Measurements from ENCODE around the gene GPBP1. TPM values are rescaled to one million over a fixed set of nuclear protein-coding genes. Genes with fewer than 3 reads are reported as not detected.

Gene GPBP1
- total and polyA plus RNA-seq, 2 donors (not counting 3 experiments of a cell fraction or from before 2014, with no cell fraction given) = 11.7 to 57.4 TPM

GRCh38 chr5:57232293-57233033 lies 58.6 kb downstream of the GPBP1 start:
- DNase-seq (ENCODE audit: low read depth, low spot score) = no peak

GRCh38 chr5:57243286-57244137 lies 69.7 kb downstream of the GPBP1 start:
- ChIA-PET CTCF (no interaction called here), POLR2A (no interaction called here)
- intact Hi-C loops (cut with micrococcal nuclease) (no loop called here), dilution Hi-C loops (cut with MboI; ENCODE audit: extremely low pct_ligation_motif_present, low sequenced_read_pairs) (no loop called here)
- FAIRE-seq (no peak), DNase-seq (ENCODE audit: low read depth, low spot score) (no peak)
- no peaks in the 10 kb centered on the region for H3K4me1 ChIP-seq (ENCODE audit: control insufficient read depth, extremely low read depth, insufficient read depth, low read length)
- H3K36me3 ChIP-seq (ENCODE audit: control insufficient read depth in 2 of 2, extremely low read depth in 1 of 2, insufficient read depth in 2 of 2, low read length in 2 of 2) = peaks cover 2 to 3% of the 10 kb centered on the region in 2 experiments
- no peak overlapping the region for H3K4me2 ChIP-seq (ENCODE audit: insufficient read depth, low read length)
- H3K9me1 ChIP-seq (replicated peaks; ENCODE audit: control insufficient read depth, extremely low read depth, insufficient read depth, low read length) = no peaks in the 10 kb centered on the region
- BruUV-seq (replicated peaks) = no TSS peak
- H4K20me1 ChIP-seq (replicated peaks; ENCODE audit: control insufficient read depth, extremely low read depth, insufficient read depth, low read length) = no peaks in the 10 kb centered on the region
- H3K9ac ChIP-seq (replicated peaks; ENCODE audit: extremely low read depth, insufficient read depth, low read length) = no peak overlapping the region
- TF ChIP-seq EZH2 (IDR thresholded peaks at IDR 0.05; ENCODE audit: borderline replicate concordance, low read depth, low read length, severe bottlenecking) (no peak), POLR2A (IDR thresholded peaks at IDR 0.05; ENCODE audit: low read depth, low read length) (no peak), JUN (IDR thresholded peaks at IDR 0.05; ENCODE audit: borderline replicate concordance, insufficient read depth, insufficient read length, low read depth) (no peak), CTCF (IDR thresholded peaks at IDR 0.05; ENCODE audit: extremely low read depth in 1 of 2, insufficient read depth in 1 of 2, low read depth in 1 of 2, low read length in 2 of 2) (no peak), GATA2 (IDR thresholded peaks at IDR 0.05; ENCODE audit: insufficient read depth, insufficient read length, low read depth, low read length) (no peak), POLR2AphosphoS5 (IDR thresholded peaks at IDR 0.05; ENCODE audit: insufficient read depth, low read depth, low read length) (no peak), MAX (IDR thresholded peaks at IDR 0.05; ENCODE audit: insufficient read depth, insufficient read length) (no peak), MYC (IDR thresholded peaks at IDR 0.05; ENCODE audit: low read depth, low read length) (no peak), FOS (IDR thresholded peaks at IDR 0.05; ENCODE audit: borderline replicate concordance, insufficient read depth, low read length) (no peak)
- no peak overlapping the region for H3K27ac ChIP-seq (ENCODE audit: insufficient read depth, low read depth, low read length)
- no peak overlapping the region for H2AFZ ChIP-seq (ENCODE audit: low read depth, low read length)
- H3K9me3 ChIP-seq (replicated peaks; ENCODE audit: control insufficient read depth, insufficient read depth, low read length) = no peaks in the 10 kb centered on the region
- no peaks in the 10 kb centered on the region for H3K27me3 ChIP-seq (ENCODE audit: control insufficient read depth in 2 of 2, insufficient read depth in 2 of 2, low read length in 2 of 2)
- H3K79me2 ChIP-seq (ENCODE audit: control insufficient read depth, insufficient read depth, low read length) = no peaks in the 10 kb centered on the region
- H3K4me3 ChIP-seq (replicated peaks in 1 of 3; ENCODE audit: insufficient read depth in 1 of 3, low read depth in 1 of 3, low read length in 3 of 3) = no peak overlapping the region

More at GRCh38 chr5:57232293-57233033, 58.6 kb downstream of the GPBP1 start:
- H3K4me2 ChIP-seq (ENCODE audit: insufficient read depth, low read length) = no peak overlapping the region
- H3K9me1 ChIP-seq (replicated peaks; ENCODE audit: control insufficient read depth, extremely low read depth, insufficient read depth, low read length) = no peaks in the 10 kb centered on the region
- H4K20me1 ChIP-seq (replicated peaks; ENCODE audit: control insufficient read depth, extremely low read depth, insufficient read depth, low read length) = no peaks in the 10 kb centered on the region
- no peak overlapping the region for H3K4me3 ChIP-seq (replicated peaks in 1 of 3; ENCODE audit: insufficient read depth in 1 of 3, low read depth in 1 of 3, low read length in 3 of 3)
- intact Hi-C loops (cut with micrococcal nuclease) = no loop called here
- dilution Hi-C loops (cut with MboI; ENCODE audit: extremely low pct_ligation_motif_present, low sequenced_read_pairs) = no loop called here
- no TSS peak for BruUV-seq (replicated peaks)
- no peak overlapping the region for H3K9ac ChIP-seq (replicated peaks; ENCODE audit: extremely low read depth, insufficient read depth, low read length)
- H2AFZ ChIP-seq (ENCODE audit: low read depth, low read length) = no peak overlapping the region
- POLR2A ChIA-PET = interaction anchor here (0.6 kb wide), 1 partner anchor 22 kb away, joined by 6 read pairs; no protein-coding TSS in a partner anchor
- H3K4me1 ChIP-seq (ENCODE audit: control insufficient read depth, extremely low read depth, insufficient read depth, low read length) = peaks cover 10% of the 10 kb centered on the region
- peaks cover 3 to 5% of the 10 kb centered on the region in 2 experiments for H3K36me3 ChIP-seq (ENCODE audit: control insufficient read depth in 2 of 2, extremely low read depth in 1 of 2, insufficient read depth in 2 of 2, low read length in 2 of 2)
- CTCF ChIA-PET = interaction anchor here (1.1 to 1.7 kb wide), 3 partner anchors 13 to 95 kb away, joined by 4 to 11 read pairs (median 4); no protein-coding TSS in a partner anchor
- no peaks in the 10 kb centered on the region for H3K9me3 ChIP-seq (replicated peaks; ENCODE audit: control insufficient read depth, insufficient read depth, low read length)
- peaks cover 41% of the 10 kb centered on the region for H3K79me2 ChIP-seq (ENCODE audit: control insufficient read depth, insufficient read depth, low read length)
- no peak for TF ChIP-seq POLR2AphosphoS5 (IDR thresholded peaks at IDR 0.05; ENCODE audit: insufficient read depth, low read depth, low read length)
- no peak for TF ChIP-seq MAX (IDR thresholded peaks at IDR 0.05; ENCODE audit: insufficient read depth, insufficient read length)
- TF ChIP-seq JUN (IDR thresholded peaks at IDR 0.05; ENCODE audit: borderline replicate concordance, insufficient read depth, insufficient read length, low read depth) = peak; percentile 6
- TF ChIP-seq FOS (IDR thresholded peaks at IDR 0.05; ENCODE audit: borderline replicate concordance, insufficient read depth, low read length) = no peak
- TF ChIP-seq GATA2 (IDR thresholded peaks at IDR 0.05; ENCODE audit: insufficient read depth, insufficient read length, low read depth, low read length) = no peak
- FAIRE-seq = no peak
- no peaks in the 10 kb centered on the region for H3K27me3 ChIP-seq (ENCODE audit: control insufficient read depth in 2 of 2, insufficient read depth in 2 of 2, low read length in 2 of 2)
- no peak overlapping the region for H3K27ac ChIP-seq (ENCODE audit: insufficient read depth, low read depth, low read length)
